GM19397 (cell line): ENCODE data around the gene CREB3L2.
A peak's percentile ranks its signal among the peaks of the same experiment; 100 is the strongest.
"Not testable (repeated sequence)": the region's sequence is repeated elsewhere in the genome, so short reads cannot be mapped to it uniquely, and the experiment has no call there.

Source experiments
- ATAC-seq: cut with Tn5 transposase; IDR thresholded peaks from one replicate; pipeline ENCODE4 v1.9.1; 2021; ENCODE audit warnings: mild to moderate bottlenecking, moderate library complexity; ENCODE audit not compliant: unreplicated experiment

Gene CREB3L2

GRCh38 chr7:137935884-137936508 is 65.9 kb downstream of the CREB3L2 start:
- ATAC-seq, result peak; percentile 51

- peak; percentile 69 for ATAC-seq
These were observed 66.7 kb downstream of the CREB3L2 start for GRCh38 chr7:137934941-137935883.

GRCh38 chr7:137934176-137934826 is 67.6 kb downstream of the CREB3L2 start:
- ATAC-seq, result no peak

- no peak for ATAC-seq
These were observed 68.4 kb downstream of the CREB3L2 start for GRCh38 chr7:137933270-137934017.

- ATAC-seq, result no peak
These were observed 69.0 kb downstream of the CREB3L2 start for GRCh38 chr7:137932881-137933269.

GRCh38 chr7:137931823-137932222 is 70.1 kb downstream of the CREB3L2 start:
- no peak for ATAC-seq

- no peak for ATAC-seq
These were observed 71.3 kb downstream of the CREB3L2 start for GRCh38 chr7:137930581-137930980.

GRCh38 chr7:137928626-137929025 is 73.3 kb downstream of the CREB3L2 start:
- ATAC-seq, result no peak

- no peak for ATAC-seq
These were observed 74.5 kb downstream of the CREB3L2 start for GRCh38 chr7:137927386-137927785.

GRCh38 chr7:137926206-137926605 is 75.7 kb downstream of the CREB3L2 start:
- not testable (repeated sequence) for ATAC-seq

- no peak for ATAC-seq
These were observed 76.1 kb downstream of the CREB3L2 start for GRCh38 chr7:137925754-137926153.

- ATAC-seq, result no peak
These were observed 76.8 kb downstream of the CREB3L2 start for GRCh38 chr7:137925091-137925490.

- ATAC-seq, result no peak
These were observed 78.5 kb downstream of the CREB3L2 start for GRCh38 chr7:137923380-137923779.

GRCh38 chr7:137920637-137921399 is 81.1 kb downstream of the CREB3L2 start:
- no peak for ATAC-seq

GRCh38 chr7:137919987-137920386 is 81.9 kb downstream of the CREB3L2 start:
- ATAC-seq, result no peak

- ATAC-seq, result no peak
These were observed 84.8 kb downstream of the CREB3L2 start for GRCh38 chr7:137916980-137917645.

GRCh38 chr7:137916564-137916963 is 85.3 kb downstream of the CREB3L2 start:
- ATAC-seq, result no peak

GRCh38 chr7:137915266-137915665 is 86.6 kb downstream of the CREB3L2 start:
- ATAC-seq, result no peak

GRCh38 chr7:137913985-137914384 is 87.9 kb downstream of the CREB3L2 start:
- no peak for ATAC-seq

- no peak for ATAC-seq
These were observed 92.8 kb downstream of the CREB3L2 start for GRCh38 chr7:137909042-137909441.
